B cell (primary cell): Measurements from ENCODE around the gene CASTOR1. TPM values are rescaled to one million over a fixed set of nuclear protein-coding genes. Genes with fewer than 3 reads are reported as not detected.

Source experiments
- ATAC-seq: fragments of 200-7000 bp; cut with Tn5 transposase; one replicate; pipeline ENCODE4 v1.10.0; 2021; ENCODE audit warnings: low read depth, mild to moderate bottlenecking, moderate number of reproducible peaks, moderate library complexity
- CTCF ChIA-PET: fragments of 350-600 bp; sonication (Branson Sonifier 250); formaldehyde crosslinking; loops from one replicate; lab custom pipeline; 2021; ENCODE audit warnings: antibody characterized with exemption, inconsistent platforms; lab: Charles Lee
- POLR2A ChIA-PET: fragments of 350-600 bp; sonication (Branson Sonifier 250); formaldehyde crosslinking; loops from one replicate; lab custom pipeline; 2021; ENCODE audit warnings: antibody characterized with exemption; lab: Charles Lee
- DNase-seq: peaks from one replicate; pipeline ENCODE4 v3.0.0; 2013
- H2AFZ ChIP-seq: 2 replicates; pipeline ENCODE4 v1.6.1; 2012; ENCODE audit warnings: mild to moderate bottlenecking, low read depth, low read length; ENCODE audit not compliant: insufficient read depth, poor library complexity, severe bottlenecking
- H3K27ac ChIP-seq, 2 donors: 1 replicate in 1 of 2; 2 replicates in 1 of 2; pipeline ENCODE4 v1.5.1; 2012 to 2013; ENCODE audit warnings: low read length in 2 of 2, mild to moderate bottlenecking in 2 of 2, moderate library complexity in 1 of 2
- H3K27me3 ChIP-seq, 4 experiments: fragments of 200-600 bp in 1 of 4; sonication (generic) in 1 of 4; replicated peaks in 1 of 4; 1 replicate in 2 of 4; 2 replicates in 2 of 4; pipeline versions ENCODE4 v1.6.1 to v1.7.0; 2013 to 2016; ENCODE audit warnings: low read length in 3 of 4, mild to moderate bottlenecking in 2 of 4, mixed read lengths in 1 of 4, moderate library complexity in 1 of 4; ENCODE audit not compliant: insufficient read depth in 4 of 4, control insufficient read depth in 3 of 4; ENCODE audit errors: control extremely low read depth in 1 of 4
- H3K36me3 ChIP-seq, 2 experiments: replicated peaks in 1 of 2; 1 replicate in 1 of 2; 2 replicates in 1 of 2; pipeline versions ENCODE4 v1.6.1 to v1.7.1; 2013; ENCODE audit warnings: low read length in 1 of 2; ENCODE audit not compliant: insufficient read depth in 2 of 2, control insufficient read depth in 1 of 2; ENCODE audit errors: control extremely low read depth in 1 of 2, extremely low read depth in 1 of 2
- H3K4me1 ChIP-seq, 2 donors: fragments of 200-600 bp in 1 of 2; sonication (generic) in 1 of 2; 1 replicate in 1 of 2; 2 replicates in 1 of 2; pipeline versions ENCODE4 v1.5.1 to v1.6.1; 2013 to 2017; ENCODE audit warnings: low read length in 2 of 2; ENCODE audit not compliant: control insufficient read depth in 2 of 2, insufficient read depth in 2 of 2
- H3K4me2 ChIP-seq: replicated peaks from 2 replicates; pipeline ENCODE3; 2012; ENCODE audit warnings: mild to moderate bottlenecking, low read depth, low read length; ENCODE audit not compliant: poor library complexity, severe bottlenecking
- H3K4me3 ChIP-seq, 5 experiments: fragments of 200-600 bp in 1 of 5; sonication (generic) in 1 of 5; 1 replicate in 3 of 5; 2 replicates in 2 of 5; pipeline versions ENCODE4 v1.5.1 to v1.7.0; 2011 to 2016; ENCODE audit warnings: low read length in 4 of 5, mild to moderate bottlenecking in 4 of 5, low read depth in 2 of 5, control low read depth in 1 of 5, moderate library complexity in 1 of 5; ENCODE audit not compliant: insufficient read depth in 1 of 5; ENCODE audit errors: control extremely low read depth in 1 of 5, extremely low read depth in 1 of 5
- H3K79me2 ChIP-seq: fragments of 200-600 bp; sonication (generic); one replicate; pipeline ENCODE4 v1.6.0; 2016; ENCODE audit warnings: low read length; ENCODE audit not compliant: control insufficient read depth, insufficient read depth
- H3K9ac ChIP-seq: fragments of 200-600 bp; sonication (generic); 2 replicates; pipeline ENCODE4 v1.6.1; 2017; ENCODE audit warnings: mild to moderate bottlenecking, low read length, moderate library complexity
- H3K9me3 ChIP-seq, 3 donors: one replicate each; pipeline versions ENCODE4 v1.6.1 to v1.7.1; 2013; ENCODE audit warnings: low read length in 2 of 3; ENCODE audit not compliant: control insufficient read depth in 2 of 3, insufficient read depth in 1 of 3; ENCODE audit errors: control extremely low read depth in 1 of 3
- H4K20me1 ChIP-seq: 2 replicates; pipeline ENCODE4 v1.6.0; 2012; ENCODE audit warnings: mild to moderate bottlenecking, low read length; ENCODE audit not compliant: insufficient read depth, control insufficient read depth, poor library complexity, severe bottlenecking
- H3K27ac Mint-ChIP-seq: one replicate; pipeline ENCODE4 v1.8.0; 2021; ENCODE audit warnings: mixed read lengths
- H3K27me3 Mint-ChIP-seq: one replicate; pipeline ENCODE4 v1.8.0; 2021; ENCODE audit warnings: mixed read lengths
- H3K4me1 Mint-ChIP-seq: one replicate; pipeline ENCODE4 v1.8.0; 2021; ENCODE audit warnings: mixed read lengths
- H3K4me3 Mint-ChIP-seq: one replicate; pipeline ENCODE4 v1.8.0; 2021; ENCODE audit warnings: mixed read lengths
- H3K9me3 Mint-ChIP-seq: one replicate; pipeline ENCODE4 v1.8.0; 2022; ENCODE audit warnings: mixed read lengths; ENCODE audit not compliant: insufficient read depth
- EZH2 ChIP-seq: IDR thresholded peaks from 2 replicates; pipeline ENCODE4 v1.6.1; 2012; ENCODE audit warnings: borderline replicate concordance, low read depth, mild to moderate bottlenecking, moderate library complexity, low read length; ENCODE audit not compliant: insufficient read depth, poor library complexity, severe bottlenecking
- WGBS: methylation state at CpG from one replicate; pipeline ENCODE4 v1.1.5; 2013; ENCODE audit warnings: missing lambda C conversion rate; ENCODE audit not compliant: insufficient coverage; 5-methylcytosine and 5-hydroxymethylcytosine counted together
- intact Hi-C: fragments of 100-400 bp; cut with micrococcal nuclease; formaldehyde crosslinking; loops from one replicate; pipeline ENCODE4 v1.10.0; 2022
- polyA plus RNA-seq: library from polyadenylated mRNA; depleted of rRNA; stranded (reverse); fragments of >200 nt; gene quantifications from 2 replicates; pipeline ENCODE4 v1.2.3, GENCODE V29; 2012
- total RNA-seq, 2 donors: library from RNA; stranded (reverse); fragments of 120-200 nt in 1 of 2; gene quantifications; 1 replicate in 1 of 2; 2 replicates in 1 of 2; pipeline versions ENCODE4 v1.2.3 to v1.2.4, GENCODE V29; 2013 to 2022
- TF ChIP-seq, protein P1 (sequence below): fragments of 200-600 bp; IDR thresholded peaks from one replicate; pipeline ENCODE4 v1.8.0; 2022; ENCODE audit warnings: antibody characterized with exemption, mild to moderate bottlenecking

Gene CASTOR1
- total and polyA plus RNA-seq, 2 donors (not counting 1 experiment from before 2014, with no cell fraction given): 16.3 to 18.4 TPM

DNA sequence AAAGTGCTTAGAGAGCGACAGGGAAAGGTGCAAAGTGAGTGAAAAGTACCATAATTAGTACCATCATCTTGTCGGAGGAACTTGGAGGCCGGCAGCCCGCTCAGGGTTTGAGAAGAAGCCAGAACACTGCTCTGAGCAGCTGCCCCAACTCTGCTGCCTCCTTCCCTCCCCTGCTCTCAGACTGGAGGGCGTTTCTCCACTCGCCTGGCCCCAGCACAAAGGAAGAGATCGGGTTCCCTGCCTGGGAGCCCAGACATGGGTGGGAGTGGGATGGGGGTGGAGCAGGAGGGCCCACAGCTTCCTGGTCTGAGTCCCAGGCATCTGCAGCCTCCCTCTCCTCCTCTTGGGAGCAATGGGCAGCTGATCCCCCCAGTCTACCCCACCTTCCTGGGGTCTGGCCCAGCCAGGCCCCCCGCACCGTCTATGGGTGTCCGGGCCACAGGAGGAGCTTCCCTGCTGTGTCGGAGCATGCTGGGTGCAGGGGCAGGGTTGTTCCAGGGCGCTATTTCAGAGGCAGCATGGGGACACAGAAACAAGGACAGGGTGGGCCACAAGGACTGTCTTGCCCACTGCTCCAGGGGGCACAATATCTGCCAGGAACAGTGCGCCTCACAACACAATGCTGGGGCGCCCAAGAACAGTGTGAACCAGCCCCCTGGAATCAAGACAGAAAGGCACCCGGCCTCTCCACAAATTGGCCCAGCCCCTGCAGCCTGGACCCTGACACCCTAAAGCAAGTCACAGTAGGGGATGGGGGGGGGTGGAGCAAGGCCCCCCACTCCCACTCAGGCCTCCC, 47.5 kb downstream of the CASTOR1 start:
- Histone ChIP-seq H3K4me3 (no peak overlapping the region), H3K4me1 (peaks cover 14 to 24% of the 10 kb centered on the region in 2 donors), H3K79me2 (no peaks in the 10 kb centered on the region), H3K27me3 (peaks cover 0 to 12% (median 5%) of the 10 kb centered on the region in 4 experiments), H3K9me3 (peaks cover 0 to 4% (median 0%) of the 10 kb centered on the region in 3 donors), H3K27ac (no peak overlapping the region), H2AFZ (no peak overlapping the region), H3K4me2 (no peak overlapping the region), H3K9ac (no peak overlapping the region), H4K20me1 (no peaks in the 10 kb centered on the region), H3K36me3 (no peaks in the 10 kb centered on the region)
- H3K27me3 Mint-ChIP-seq: peaks cover 28% of the 10 kb centered on the region
- ChIA-PET CTCF (interaction anchor here (1.0 to 1.2 kb wide), 2 partner anchors 46 to 134 kb away, joined by 3 read pairs; no protein-coding TSS in a partner anchor), POLR2A (no interaction called here)
- TF ChIP-seq EZH2: no peak
- TF ChIP-seq, protein P1, sequence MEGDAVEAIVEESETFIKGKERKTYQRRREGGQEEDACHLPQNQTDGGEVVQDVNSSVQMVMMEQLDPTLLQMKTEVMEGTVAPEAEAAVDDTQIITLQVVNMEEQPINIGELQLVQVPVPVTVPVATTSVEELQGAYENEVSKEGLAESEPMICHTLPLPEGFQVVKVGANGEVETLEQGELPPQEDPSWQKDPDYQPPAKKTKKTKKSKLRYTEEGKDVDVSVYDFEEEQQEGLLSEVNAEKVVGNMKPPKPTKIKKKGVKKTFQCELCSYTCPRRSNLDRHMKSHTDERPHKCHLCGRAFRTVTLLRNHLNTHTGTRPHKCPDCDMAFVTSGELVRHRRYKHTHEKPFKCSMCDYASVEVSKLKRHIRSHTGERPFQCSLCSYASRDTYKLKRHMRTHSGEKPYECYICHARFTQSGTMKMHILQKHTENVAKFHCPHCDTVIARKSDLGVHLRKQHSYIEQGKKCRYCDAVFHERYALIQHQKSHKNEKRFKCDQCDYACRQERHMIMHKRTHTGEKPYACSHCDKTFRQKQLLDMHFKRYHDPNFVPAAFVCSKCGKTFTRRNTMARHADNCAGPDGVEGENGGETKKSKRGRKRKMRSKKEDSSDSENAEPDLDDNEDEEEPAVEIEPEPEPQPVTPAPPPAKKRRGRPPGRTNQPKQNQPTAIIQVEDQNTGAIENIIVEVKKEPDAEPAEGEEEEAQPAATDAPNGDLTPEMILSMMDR: no peak
- no peak overlapping the region for H3K27ac Mint-ChIP-seq
- ATAC-seq (no peak), DNase-seq (no peak)
- peaks cover 17% of the 10 kb centered on the region for H3K4me1 Mint-ChIP-seq
- WGBS: 93% methylated on average over 9 of the region's 15 CpGs
- H3K9me3 Mint-ChIP-seq: no peaks in the 10 kb centered on the region
- no peak overlapping the region for H3K4me3 Mint-ChIP-seq
- intact Hi-C loops: no loop called here
